ENCODE data around the gene ARHGAP24.

ARHGAP24 gene

DNA sequence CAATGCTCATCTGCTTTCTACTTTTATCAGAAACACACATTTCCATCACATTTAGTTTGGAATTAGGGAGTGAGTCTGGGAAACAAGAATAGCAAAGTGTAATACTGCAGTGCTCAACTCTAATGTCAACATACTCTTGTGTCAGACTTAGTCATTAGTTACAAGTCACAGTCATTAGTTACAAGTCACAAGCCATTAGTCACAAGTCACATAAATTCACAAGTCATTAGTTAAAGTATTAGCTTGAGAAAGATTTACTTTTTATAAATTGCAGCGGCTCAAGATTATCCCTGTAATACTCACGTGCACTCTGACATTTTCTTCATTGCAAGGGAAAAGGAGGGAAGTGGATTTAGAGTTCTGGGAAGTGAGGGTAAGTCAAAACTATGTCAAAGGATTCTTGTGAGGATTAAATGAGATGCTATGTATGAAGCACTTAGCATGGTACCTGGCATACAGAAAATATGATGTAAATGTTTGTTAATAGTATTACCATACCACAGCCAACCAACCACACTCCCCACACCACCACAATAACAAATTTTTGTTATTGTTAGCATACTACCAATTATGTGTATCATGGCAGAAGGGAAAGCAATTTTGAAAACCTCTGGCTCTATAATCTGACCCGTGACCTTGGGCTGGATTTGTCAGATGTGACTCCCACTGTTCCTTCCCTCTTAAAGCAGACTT, 116.6 kb downstream of the ARHGAP24 start:
- DNase-seq, result peak; percentile 70

DNA sequence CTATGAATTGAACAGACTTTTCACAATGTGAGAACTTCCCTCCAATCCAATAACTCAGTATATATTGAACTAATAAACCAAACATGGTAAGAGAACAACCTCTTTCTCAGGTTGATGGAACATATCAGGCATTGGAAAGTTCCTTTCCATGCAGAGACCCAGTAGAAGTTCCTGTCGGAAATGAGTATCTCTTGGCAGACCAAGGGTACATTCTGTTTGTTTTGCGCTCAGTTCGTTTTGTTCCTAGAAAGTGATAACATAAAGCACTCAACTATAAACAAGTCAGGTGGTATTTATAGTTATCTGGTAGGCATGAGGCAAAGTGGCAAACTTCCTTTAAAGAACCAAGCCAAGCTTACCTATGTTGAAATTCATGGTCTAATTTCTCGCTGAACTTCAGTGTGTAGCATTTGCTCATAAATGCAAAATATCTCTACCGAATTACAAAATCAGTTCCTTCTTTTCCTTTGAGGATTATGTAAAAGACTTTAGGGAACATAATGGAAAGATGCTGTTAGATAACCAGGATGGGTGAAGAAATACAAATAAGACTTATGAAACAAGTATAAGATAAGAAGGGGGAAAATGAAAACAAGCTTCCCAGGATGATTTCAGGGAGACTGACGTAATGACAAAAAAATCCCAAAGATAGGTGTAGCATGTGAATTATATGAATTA, 120.3 kb downstream of the ARHGAP24 start:
- peak; percentile 55 for DNase-seq

DNA sequence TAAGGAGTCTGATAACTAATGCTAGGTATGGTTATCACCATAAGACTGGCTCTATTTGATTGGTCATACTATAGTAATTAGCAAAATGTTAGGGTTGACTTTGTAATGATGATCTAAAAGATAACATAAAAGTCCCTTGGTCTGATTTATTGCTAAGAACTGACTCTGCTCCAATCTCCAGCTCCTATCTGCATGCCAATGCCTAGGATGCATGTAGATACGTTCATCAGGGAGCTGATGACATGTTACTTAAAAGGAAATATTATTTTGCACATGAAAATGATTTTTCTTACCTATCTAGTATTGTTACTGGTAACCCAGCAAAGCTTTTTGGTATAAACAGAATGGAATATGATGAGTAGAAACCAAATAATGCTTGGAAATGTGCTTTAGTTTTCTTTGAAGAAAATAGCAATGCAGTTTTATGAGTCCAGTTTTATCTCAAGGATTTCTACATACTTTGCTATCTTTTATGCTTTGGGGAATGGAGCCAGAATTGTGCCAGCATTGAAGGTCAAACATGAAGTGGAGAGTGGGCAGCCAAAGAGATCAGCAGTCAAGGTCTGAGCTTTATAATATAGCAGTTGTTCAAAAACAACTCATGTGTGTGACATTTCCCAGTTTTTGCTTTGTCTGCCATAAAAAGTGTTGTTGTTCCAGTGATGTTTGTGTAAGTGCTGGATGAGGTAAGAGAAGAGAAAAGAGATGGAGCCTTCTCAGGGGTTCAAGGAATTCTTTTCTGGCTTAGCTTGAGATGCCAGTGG, 121.0 kb downstream of the ARHGAP24 start:
- DNase-seq, result no peak

DNA sequence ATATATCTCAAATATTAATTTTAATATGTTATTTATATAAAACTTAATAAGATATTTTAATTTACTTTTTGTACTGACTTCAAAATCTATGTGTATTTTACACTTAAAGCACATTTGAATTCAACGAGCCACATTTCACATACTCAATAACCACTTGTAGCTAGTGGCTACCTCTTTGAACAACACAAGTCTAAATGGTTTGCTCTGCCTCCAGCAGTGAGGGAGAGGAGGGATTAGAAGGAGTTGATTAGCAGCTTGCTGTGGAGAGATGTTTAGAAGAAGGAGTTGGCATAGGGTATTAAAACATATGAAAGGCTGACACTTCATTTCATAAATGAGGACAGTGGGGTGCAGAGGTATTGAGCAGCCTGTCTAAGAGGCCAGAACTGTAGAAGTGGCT, 124.0 kb downstream of the ARHGAP24 start:
- DNase-seq, result no peak

DNA sequence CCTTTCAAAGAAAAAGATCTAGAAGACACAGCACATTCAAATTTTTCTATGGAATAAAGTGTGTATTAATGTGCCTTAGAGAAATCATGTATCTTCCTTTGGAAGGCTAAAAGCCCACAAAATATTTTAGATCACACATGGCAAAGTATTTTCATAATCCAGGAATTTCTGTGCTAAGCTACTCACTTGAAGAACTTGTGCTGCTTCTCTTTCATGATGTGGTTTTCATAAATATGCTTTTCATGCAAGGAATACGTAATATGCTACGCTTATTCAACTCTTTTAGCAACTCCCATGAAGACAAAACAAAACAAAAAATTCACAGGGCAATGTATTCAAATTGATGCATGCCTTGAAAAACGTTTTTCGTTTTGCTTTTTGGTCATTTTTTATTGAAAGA, 125.6 kb downstream of the ARHGAP24 start:
- no peak for DNase-seq

DNA sequence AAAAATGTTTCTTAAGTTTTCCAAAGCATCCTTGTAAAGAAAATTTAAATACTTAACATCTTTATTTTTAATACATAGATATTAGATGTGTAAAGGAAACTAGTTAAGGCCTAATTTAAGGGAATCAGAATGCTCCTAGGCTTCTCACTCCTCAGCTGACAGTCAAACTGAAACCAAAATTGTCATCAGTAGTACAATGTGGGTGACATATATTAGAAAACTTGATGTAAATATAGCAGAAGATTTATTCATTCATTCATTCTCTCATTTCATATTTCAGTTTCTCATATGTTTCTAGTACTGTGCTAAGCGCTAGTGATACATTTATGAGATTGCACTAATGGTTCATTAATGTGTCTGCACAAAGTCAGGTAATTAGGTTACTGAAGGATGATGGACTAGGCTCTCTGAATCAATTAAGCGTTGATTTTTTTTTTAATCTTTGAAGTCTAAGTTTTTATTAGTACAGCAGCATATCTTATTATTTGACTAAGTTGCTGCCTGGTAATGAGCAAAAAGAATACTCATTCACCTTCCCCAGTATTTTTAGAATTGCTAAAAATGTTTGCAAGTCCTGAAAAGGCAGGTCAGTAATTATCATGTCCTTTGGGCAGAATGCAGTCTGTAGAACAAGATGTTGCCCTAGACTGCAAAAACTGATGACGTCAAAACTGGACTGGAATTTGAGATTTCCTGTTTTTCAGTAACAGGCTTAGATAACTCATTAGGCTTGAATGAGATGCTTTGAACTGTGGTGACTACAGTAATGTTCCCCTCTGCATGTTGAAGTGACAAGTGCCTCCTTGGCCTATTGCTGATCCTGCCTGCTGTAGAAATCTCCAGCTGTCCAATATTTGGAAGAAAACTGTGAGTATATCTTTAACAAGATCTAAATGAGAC, 128.7 kb downstream of the ARHGAP24 start:
- DNase-seq, result peak; percentile 4

DNA sequence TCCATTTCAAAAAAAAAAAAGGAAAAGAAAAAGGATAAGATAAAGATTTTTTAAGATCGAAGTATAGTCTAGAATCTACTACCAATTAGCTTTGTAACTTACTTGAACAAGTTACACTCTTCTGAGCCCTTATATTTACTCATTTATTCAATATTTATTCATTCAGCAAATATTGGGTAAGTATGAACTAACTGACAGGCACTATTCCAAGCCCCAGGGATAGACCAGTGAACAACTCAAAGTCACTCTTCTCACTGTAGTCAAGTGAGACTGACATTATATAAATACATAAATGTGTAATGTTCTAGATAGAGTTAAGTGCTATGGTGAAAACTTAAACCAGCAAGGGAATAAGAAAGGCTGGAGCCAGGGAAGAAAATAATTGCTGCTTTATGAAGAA, 131.6 kb downstream of the ARHGAP24 start:
- no peak for DNase-seq

DNA sequence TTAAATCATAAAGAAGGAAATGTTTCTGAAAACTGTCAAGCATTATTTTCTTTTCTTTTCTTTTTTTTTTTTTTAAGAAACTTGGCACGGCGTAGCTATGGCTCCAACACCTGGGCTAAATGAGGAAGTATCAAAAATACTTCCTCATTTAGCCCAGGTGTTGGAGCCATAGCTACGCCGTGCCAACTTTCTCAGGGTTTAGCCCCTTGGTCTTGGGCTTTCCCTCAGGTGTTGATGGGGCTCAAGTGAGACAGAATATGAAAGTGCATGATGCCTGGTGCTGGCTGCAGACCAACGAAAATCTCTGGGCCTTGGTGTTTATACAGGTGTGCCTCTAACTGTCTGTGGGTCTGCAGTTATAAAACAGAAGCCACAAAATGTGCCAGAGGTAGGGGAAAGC, 132.7 kb downstream of the ARHGAP24 start:
- DNase-seq, result no peak

DNA sequence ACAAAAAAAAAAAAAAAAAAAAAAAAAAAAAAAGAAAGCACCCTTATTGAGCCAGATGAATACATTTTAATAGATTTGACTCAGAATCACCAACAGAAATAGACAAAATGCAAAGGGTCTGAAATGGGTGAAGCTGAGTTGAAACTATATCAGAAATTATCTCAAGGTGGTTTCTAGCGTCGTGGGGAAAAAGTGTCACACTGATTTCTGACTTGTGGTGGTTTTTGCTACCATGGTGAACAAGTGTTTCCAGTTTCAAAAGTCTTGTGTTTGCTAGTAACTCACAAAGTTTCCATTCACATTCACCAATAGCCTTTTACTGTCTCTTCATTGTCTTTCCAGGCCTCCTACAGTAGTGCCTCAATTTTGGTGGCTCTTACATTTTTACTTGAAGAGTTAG, 135.5 kb downstream of the ARHGAP24 start:
- no peak for DNase-seq

DNA sequence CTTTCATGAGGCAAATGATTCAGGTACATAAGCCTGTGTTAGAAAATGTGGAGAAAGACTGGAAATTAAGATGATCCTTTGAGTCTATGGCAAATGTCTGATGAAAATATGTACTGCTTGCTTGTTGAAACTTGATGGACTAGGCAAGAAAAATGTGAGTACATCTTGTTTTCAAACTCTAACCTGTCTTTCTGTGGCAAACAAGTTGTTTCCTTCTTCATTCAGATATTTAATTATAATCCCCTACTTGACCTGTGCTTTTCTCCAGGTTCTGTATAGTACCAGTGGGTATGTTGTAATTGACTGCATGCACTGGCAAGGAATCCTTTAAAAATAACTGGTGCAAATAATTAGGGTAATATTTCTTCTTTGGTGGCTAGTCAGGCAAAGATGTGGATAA, 136.7 kb downstream of the ARHGAP24 start:
- no peak for DNase-seq

DNA sequence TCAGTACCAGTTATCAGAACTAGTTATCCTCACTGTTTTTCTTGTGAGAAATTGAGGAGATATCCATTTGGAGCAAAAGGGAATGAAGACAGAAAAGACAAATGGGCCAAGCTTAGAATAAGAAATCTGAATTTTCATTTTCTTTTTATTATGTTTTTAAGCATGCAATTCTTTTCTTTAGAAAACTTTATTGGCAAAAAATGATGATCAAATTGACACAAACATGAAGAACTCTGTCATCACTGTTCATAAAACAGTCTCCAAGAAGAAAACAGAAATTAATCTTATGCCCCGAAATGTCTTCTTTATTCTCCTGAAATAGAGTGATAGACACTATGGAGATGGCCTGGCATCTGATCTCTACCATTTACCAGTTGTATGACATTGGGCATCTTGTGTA, 139.0 kb downstream of the ARHGAP24 start:
- DNase-seq, result no peak

DNA sequence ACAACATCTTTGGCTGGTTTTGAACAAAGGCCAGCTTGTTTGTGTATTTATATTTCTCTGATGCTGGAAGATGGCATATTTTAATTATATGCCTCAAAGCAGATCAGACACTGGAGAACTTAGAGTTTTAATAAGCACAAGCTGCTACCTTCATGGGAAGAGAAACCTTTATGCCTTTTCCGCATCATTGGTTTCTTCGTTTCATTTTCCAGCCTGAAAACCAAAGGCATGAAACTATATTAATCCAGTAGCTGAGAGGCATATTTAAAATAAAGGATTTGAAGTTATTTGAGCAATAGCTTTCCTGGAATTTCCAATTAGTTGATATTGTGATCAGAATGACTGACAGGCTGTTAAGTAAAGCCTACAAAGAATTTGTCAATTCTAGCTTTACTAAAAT, 141.0 kb downstream of the ARHGAP24 start:
- DNase-seq, result no peak

DNA sequence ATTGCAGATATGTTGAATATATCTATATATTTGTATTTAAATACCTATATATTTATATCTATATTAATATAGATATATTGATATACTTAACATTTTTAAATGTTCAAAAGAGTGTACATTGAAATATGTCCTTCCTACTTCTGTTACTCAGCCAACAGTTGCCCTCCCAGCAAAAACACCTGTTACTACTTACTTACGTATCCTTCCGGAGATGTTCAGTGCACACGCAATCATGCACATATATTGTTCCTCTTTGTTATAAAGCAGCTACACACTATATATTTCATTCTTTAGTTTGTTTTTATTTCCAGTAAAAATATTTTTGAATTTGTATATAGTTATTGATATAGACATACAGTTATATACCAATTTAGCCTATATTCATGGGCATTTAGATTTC, 142.3 kb downstream of the ARHGAP24 start:
- no peak for DNase-seq

DNA sequence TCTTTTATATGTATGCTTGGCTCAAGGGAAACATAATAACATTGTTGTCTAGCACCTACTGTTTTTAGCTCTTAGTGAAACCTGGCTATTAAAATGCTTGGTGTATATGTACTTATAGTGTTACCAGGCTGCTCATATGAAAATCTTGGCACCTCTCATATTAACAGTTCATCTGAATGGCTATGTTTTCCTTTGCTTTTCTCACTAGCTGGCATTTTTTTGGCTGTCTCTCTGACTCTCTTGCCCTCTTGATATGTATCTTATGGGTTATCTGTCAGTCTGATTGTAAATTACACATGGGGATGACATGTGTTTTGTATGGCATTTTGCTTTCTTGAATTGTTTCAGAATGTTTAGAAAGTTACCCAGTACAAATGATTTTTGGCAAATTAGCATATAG, 158.0 kb downstream of the ARHGAP24 start:
- no peak for DNase-seq

DNA sequence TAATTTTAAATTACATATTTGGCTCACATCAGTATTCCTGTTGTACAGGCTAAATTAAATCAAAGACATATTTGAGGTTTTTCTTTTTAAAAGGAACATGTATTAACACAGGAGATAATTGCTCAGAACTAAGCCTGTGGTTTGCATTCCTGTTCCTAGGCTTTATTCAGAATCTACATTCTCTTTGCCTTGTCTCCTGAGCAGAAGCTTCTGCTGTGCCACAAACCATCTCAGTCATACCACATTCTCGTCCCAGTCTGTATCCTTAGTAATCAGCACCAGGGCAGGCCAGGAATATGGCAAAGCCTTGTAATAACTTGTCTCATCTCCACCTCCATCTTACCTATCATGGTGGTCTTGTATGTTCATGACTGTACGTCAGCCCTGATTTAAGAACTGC, 162.8 kb downstream of the ARHGAP24 start:
- no peak for DNase-seq

DNA sequence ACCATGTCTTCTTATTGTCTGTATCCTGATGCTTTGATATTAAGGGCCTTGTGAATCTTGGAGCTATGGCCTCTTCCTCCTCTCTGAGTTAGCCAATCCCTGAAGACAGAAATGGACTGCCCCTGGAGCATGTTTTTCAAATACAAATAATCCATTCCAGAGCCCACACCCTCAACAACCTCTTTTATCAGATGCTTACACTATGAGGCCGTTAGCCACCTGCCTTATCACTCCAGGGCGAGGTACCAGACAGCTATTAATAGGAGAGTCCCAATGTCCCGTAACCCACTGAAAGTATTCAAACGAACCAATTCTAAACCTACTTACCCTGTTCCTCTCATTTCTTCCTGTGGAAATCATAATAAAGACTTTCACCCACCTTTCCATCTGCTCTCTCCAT, 165.0 kb downstream of the ARHGAP24 start:
- DNase-seq, result no peak

DNA sequence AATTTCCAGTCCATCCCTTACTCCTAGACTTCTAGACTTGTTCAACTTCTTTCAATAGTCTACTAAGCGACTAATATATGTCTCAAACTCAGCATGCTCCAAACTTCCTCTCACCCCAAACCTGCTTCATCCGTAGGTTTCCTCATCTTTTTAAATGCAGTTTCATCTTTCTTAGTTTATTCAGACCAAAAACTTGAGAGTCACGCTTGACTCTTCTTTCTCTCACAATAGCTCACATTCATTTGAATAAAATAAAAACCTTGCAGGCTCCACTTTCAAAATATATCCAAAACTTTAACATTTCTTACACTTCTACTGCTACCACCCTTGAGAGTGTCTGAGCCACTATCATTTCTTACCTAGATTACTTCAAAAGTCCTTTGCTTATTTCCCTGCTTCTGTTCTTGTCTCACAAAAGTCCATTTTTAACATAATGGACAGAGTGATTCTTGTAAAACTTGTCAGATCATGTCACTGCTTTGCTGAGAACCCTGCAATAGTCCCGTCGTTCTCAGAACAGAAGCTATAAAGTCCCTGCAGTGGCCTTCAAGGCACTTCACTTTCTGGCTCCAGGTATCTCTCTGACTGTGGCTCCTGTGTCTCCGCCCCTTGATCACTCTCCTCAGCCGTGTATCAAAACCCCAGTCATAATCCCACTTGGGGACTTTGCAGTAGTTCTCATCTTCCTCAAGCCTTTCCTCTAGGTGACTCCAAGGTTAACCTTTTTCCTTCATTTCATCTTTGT, 167.6 kb downstream of the ARHGAP24 start:
- DNase-seq, result no peak

DNA sequence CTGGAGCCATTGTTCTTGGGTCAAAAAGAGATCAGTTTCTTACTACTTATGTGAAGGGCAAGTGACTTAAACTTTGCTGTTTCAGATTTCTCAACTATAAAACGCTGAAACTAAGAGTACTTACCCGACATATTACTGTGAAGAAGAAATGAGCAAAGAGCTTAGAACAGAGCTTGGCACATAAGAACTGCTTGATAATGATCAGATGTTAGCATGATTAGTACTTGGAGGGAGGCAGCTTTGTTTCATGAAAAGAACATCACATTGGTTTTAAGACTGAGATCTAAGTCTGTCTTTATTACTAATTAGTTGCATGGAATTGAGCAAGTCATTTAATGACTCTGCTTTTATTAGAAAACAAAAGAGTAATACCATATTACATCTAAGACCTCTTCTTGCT, 169.1 kb downstream of the ARHGAP24 start:
- DNase-seq, result no peak

DNA sequence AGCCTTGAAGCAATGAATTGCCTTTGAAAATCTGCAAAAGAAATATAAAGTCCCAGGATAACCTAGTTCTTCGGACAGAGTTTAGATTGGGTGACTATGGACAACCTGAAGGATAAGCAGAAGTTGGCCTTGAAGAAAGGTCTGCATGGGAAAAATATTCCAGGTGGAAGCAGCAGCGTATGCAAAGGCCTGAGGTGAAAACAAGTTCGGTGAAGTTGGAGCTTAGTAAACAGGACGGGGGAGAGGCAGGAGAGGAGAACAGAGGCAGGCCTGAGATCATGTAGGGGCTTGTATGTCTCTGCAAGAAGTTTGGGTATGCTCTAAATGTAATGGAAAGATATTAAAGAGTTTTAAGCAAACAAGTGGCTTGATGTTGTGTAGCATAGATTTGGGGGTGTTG, 176.0 kb downstream of the ARHGAP24 start:
- DNase-seq, result no peak

DNA sequence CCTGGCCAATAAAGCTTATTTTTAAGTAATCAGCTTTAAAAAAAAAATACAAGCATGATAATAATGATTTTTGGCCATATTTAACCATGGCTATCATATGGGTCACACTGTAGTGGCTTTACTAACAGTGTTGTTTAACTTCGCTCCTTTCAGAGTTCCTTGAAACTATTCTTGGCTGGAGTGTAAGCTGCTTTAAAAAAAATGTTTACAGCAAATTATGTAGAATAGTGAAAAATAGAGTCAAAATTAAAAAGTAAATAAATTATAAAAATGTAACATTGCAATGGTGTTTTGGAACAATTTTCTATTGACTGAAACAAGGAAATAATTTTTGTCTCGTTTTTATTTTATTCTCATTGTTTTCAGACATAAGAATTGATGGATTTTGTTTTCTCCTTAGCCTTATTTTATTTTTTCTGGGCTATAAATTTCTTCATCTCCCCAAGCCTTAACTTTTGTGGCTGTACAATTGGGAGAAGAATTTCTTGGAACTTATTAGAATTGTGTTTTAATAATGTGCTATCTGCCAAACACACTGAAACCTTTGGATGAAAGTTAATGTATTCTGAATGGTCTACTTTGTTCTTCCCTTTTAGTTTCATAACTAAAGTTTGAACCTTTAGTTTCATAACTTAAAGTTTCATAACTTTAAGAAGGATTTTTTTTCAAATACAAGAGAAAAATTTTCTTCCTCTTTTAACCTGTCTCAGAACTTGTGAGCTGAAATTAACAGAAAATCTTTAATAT, 182.0 kb downstream of the ARHGAP24 start:
- DNase-seq, result peak; percentile 77

DNA sequence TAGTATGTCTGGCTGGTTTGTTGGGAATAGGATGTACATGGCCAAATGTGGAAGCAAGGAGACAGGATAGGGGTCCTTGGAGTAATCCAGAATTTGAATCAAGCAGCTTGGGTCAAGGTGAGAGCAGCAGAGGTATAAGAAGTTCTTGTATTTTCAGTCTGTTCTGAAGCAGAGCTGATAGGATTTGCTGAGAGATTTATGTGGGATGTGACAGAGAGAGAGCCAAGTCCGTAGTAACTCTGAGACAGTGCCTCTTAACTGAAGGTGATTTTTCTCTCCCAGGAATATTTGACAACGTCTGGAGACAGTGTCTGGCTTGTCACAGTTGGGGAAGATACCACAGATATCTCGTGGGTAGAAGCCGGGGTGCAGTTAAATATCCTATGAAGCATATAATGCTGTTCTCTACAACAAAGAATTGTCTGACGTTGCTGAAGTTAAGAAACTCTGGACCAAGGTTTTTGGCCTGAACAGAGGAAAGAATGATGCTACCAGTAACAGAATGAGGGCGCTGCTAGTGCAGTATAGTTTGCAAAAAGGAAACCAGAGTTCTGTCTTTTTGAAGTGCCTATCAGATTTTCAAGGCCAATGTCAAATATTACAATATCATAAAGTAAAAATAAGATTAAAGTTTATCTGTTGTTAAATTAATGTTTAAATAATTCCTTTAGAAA, 184.0 kb downstream of the ARHGAP24 start:
- DNase-seq, result no peak
